A673 (cell line): ENCODE data around the gene ADAMTSL3.

Experiments
- EZH2 ChIP-seq: fragments of 200-600 bp; sonication (generic); IDR thresholded peaks from 2 replicates; pipeline ENCODE4 v1.6.1; 2017; ENCODE audit warnings: borderline replicate concordance, low read depth, mild to moderate bottlenecking, mixed read lengths, antibody characterized with exemption, low read length; ENCODE audit not compliant: poor library complexity, severe bottlenecking
- TF ChIP-seq, protein P1 (sequence below): fragments of 300-800, 200-600 bp; sonication (generic); conservative IDR thresholded peaks from 2 replicates; pipeline ENCODE4 v1.5.1; 2017; ENCODE audit warnings: low read depth, mild to moderate bottlenecking, antibody characterized with exemption, low read length, moderate library complexity, mixed read lengths

DNA sequence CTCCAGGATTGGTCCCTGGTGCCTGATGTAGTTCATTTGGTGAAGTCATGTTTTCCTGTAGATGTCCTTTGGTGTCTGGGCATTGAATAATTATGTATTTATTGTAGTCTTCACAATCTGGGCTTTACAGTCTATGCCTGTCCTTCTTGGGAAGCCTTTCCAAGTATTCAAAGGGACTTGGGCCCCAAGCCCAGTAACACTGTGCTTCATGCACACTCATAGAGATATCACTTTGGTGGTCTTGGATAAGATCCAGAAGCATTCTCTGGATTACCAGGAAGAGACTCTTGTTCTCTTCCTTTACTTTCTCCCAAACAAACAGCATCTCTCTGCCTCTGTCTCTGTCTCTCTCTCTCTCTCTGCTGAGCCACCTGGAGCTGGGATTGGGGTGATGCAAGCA, 300.6 kb downstream of the ADAMTSL3 start:
- TF ChIP-seq, protein P1, sequence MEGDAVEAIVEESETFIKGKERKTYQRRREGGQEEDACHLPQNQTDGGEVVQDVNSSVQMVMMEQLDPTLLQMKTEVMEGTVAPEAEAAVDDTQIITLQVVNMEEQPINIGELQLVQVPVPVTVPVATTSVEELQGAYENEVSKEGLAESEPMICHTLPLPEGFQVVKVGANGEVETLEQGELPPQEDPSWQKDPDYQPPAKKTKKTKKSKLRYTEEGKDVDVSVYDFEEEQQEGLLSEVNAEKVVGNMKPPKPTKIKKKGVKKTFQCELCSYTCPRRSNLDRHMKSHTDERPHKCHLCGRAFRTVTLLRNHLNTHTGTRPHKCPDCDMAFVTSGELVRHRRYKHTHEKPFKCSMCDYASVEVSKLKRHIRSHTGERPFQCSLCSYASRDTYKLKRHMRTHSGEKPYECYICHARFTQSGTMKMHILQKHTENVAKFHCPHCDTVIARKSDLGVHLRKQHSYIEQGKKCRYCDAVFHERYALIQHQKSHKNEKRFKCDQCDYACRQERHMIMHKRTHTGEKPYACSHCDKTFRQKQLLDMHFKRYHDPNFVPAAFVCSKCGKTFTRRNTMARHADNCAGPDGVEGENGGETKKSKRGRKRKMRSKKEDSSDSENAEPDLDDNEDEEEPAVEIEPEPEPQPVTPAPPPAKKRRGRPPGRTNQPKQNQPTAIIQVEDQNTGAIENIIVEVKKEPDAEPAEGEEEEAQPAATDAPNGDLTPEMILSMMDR: no peak
- TF ChIP-seq EZH2: no peak
